A204.1 (cell line): ENCODE results near the gene NFKB1.
"Not testable (repeated sequence)": the region's sequence is repeated elsewhere in the genome, so short reads cannot be mapped to it uniquely, and the experiment has no call there.

Source experiments
- FAIRE-seq: peaks from 2 replicates; lab custom pipeline; 2012; peaks lifted over from hg19 to GRCh38; lab: Jason Lieb, UNC

The NFKB1 gene

GRCh38 chr4:102601586-102602227, 100.5 kb downstream of the NFKB1 start:
- no peak for FAIRE-seq

- FAIRE-seq, result no peak
These were observed 103.2 kb downstream of the NFKB1 start for GRCh38 chr4:102604222-102604940.

- FAIRE-seq, result no peak
These were observed 105.1 kb downstream of the NFKB1 start for GRCh38 chr4:102606261-102606660.

DNA sequence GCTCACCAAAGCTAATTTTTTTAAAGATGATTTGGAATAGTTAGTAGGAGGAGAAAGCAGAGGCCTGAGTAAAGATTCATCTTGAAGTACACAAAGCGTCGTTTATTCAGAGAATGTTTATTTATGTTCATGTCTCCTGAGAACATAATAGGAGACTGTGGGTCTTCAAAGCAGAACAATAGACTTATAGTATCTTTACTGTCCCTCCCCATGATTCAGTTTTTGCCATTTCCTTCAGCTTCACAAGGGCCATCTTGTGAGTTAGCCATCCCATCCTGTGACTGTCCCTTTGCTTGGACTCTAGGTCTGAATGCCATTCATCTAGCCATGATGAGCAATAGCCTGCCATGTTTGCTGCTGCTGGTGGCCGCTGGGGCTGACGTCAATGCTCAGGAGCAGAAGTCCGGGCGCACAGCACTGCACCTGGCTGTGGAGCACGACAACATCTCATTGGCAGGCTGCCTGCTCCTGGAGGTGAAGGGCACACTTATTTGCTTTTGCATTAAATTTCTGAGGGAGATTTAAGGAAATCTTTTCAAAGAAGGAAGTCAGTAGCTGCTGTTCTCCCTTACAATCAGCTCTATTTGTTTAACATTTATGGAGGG, 105.8 kb downstream of the NFKB1 start:
- FAIRE-seq, result no peak

DNA sequence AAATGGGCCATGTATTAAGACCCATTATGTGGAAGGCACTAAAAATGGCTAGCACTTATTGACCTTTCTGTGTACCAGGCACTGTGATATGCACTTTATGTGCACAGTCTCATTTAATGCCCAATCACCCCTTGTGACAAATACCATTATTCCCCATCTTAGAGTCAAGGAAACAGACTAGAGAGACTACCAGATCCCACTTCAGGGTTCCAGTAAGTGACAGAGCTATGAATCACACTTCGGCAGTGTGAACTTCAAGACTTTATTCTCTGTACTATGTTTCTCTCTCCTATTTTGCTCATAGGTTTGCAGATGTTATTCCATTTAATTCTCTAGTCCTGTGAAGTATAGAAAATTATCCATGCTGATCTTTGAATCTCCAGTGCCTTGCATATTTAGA, 107.0 kb downstream of the NFKB1 start:
- FAIRE-seq, result no peak

DNA sequence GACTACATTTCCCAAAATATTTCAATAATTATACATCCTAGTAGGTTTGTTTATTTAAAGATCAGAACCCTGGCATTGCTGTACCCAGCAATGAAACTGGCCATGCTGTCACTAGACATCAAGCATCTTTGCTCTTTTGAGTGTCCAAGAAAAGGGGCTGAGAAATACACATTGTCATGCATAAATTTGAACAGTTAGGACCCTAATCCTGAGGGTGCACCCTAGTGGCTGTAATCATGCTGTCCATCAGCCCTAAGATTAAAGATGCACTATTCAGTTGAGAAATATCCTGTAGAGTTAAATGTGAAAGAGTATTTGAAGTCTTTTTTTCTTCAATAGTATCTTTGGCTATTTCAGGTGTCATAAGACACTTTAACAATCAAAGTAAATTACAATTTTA, 108.8 kb downstream of the NFKB1 start:
- FAIRE-seq, result peak; percentile 60

DNA sequence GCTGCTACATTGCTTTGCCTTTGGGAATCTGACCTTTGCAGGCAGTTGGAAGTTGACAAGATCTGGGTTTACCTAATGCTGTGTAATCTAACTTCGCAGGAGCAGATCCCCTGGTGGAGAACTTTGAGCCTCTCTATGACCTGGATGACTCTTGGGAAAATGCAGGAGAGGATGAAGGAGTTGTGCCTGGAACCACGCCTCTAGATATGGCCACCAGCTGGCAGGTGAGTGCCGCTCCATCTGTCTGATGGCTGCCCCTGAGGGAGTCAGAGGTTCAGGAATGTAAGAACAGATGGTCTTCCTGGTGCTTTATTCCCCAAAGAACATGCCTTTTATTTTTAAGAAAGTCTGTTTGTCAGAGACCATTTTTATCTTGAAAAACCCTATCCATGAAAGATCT, 109.3 kb downstream of the NFKB1 start:
- no peak for FAIRE-seq

GRCh38 chr4:102612210-102612609, 111.1 kb downstream of the NFKB1 start:
- no peak for FAIRE-seq

GRCh38 chr4:102612824-102613366, 111.7 kb downstream of the NFKB1 start:
- no peak for FAIRE-seq

GRCh38 chr4:102614801-102615200, 113.6 kb downstream of the NFKB1 start:
- FAIRE-seq, result no peak

DNA sequence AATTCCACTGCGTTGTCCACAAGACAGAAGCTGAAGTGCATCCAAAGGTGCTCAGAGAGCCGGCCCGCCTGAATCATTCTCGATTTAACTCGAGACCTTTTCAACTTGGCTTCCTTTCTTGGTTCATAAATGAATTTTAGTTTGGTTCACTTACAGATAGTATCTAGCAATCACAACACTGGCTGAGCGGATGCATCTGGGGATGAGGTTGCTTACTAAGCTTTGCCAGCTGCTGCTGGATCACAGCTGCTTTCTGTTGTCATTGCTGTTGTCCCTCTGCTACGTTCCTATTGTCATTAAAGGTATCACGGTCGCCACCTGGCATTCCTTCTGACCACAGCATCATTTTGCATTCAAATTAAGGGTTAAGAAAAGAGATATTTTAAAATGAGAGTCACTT, 115.5 kb downstream of the NFKB1 start:
- no peak for FAIRE-seq

GRCh38 chr4:102619021-102619420, 117.9 kb downstream of the NFKB1 start:
- FAIRE-seq, result not testable (repeated sequence)

GRCh38 chr4:102619776-102620631, 118.8 kb downstream of the NFKB1 start:
- not testable (repeated sequence) for FAIRE-seq

- peak; percentile 71 for FAIRE-seq
These were observed 119.7 kb downstream of the NFKB1 start for GRCh38 chr4:102620697-102621497.

- FAIRE-seq, result no peak
These were observed 122.5 kb downstream of the NFKB1 start for GRCh38 chr4:102623622-102624021.

GRCh38 chr4:102624505-102624904, 123.3 kb downstream of the NFKB1 start:
- FAIRE-seq, result no peak

- FAIRE-seq, result no peak
These were observed 124.2 kb downstream of the NFKB1 start for GRCh38 chr4:102625232-102625930.

GRCh38 chr4:102627831-102628523, 126.8 kb downstream of the NFKB1 start:
- FAIRE-seq, result no peak

- FAIRE-seq, result no peak
These were observed 128.5 kb downstream of the NFKB1 start for GRCh38 chr4:102629673-102630072.

- no peak for FAIRE-seq
These were observed 130.5 kb downstream of the NFKB1 start for GRCh38 chr4:102631616-102632015.
